Astrocyte (in vitro differentiated cells and primary cell): Measurements from ENCODE around the gene MBNL2. TPM values are rescaled to one million over a fixed set of nuclear protein-coding genes. Genes with fewer than 3 reads are reported as not detected.

Experiments
- DNase-seq: peaks from one replicate; pipeline ENCODE4 v3.0.0-alpha.2; 2010; ENCODE audit warnings: low read depth
- FAIRE-seq: peaks from 2 replicates; lab custom pipeline; 2011; peaks lifted over from hg19 to GRCh38; lab: Jason Lieb, UNC
- H2AFZ ChIP-seq: 2 replicates; pipeline ENCODE4 v1.6.0; 2012; ENCODE audit warnings: low read depth, low read length, inconsistent platforms
- H3K27ac ChIP-seq: 2 replicates; pipeline ENCODE4 v1.5.1; 2011; ENCODE audit warnings: low read depth, low read length, inconsistent platforms
- H3K27me3 ChIP-seq: 2 replicates; pipeline ENCODE4 v1.6.0; 2011; ENCODE audit warnings: low read length, inconsistent platforms; ENCODE audit not compliant: insufficient read depth
- H3K36me3 ChIP-seq: 2 replicates; pipeline ENCODE4 v1.5.1; 2011; ENCODE audit warnings: low read length, inconsistent platforms; ENCODE audit not compliant: insufficient read depth
- H3K4me1 ChIP-seq: 2 replicates; pipeline ENCODE4 v1.5.1; 2011; ENCODE audit warnings: low read length, inconsistent platforms; ENCODE audit not compliant: insufficient read depth
- H3K4me2 ChIP-seq: 2 replicates; pipeline ENCODE4 v1.6.0; 2012; ENCODE audit warnings: low read length, inconsistent platforms
- H3K4me3 ChIP-seq: 2 replicates; pipeline ENCODE4 v1.5.1; 2011; ENCODE audit warnings: low read depth, mild to moderate bottlenecking, low read length, inconsistent platforms; ENCODE audit not compliant: insufficient read depth
- H3K79me2 ChIP-seq: 2 replicates; pipeline ENCODE4 v1.6.0; 2012; ENCODE audit warnings: mild to moderate bottlenecking, low read length, inconsistent platforms; ENCODE audit not compliant: insufficient read depth
- H3K9ac ChIP-seq: 2 replicates; pipeline ENCODE4 v1.6.0; 2012; ENCODE audit warnings: mild to moderate bottlenecking, low read length, inconsistent platforms
- H3K9me3 ChIP-seq: 2 replicates; pipeline ENCODE4 v1.5.1; 2012; ENCODE audit warnings: low read depth, mild to moderate bottlenecking, low read length, inconsistent platforms; ENCODE audit not compliant: insufficient read depth
- H4K20me1 ChIP-seq: 2 replicates; pipeline ENCODE4 v1.6.0; 2012; ENCODE audit warnings: low read length, inconsistent platforms; ENCODE audit not compliant: insufficient read depth
- H3K27ac Mint-ChIP-seq: one replicate; pipeline ENCODE4 v1.8.0; 2021; ENCODE audit warnings: mild to moderate bottlenecking, mixed read lengths; ENCODE audit not compliant: unreplicated experiment
- H3K27me3 Mint-ChIP-seq: one replicate; pipeline ENCODE4 v1.8.0; 2021; ENCODE audit warnings: low read depth, mixed read lengths; ENCODE audit not compliant: unreplicated experiment
- H3K36me3 Mint-ChIP-seq: one replicate; pipeline ENCODE4 v1.8.0; 2021; ENCODE audit warnings: low read depth, mixed read lengths; ENCODE audit not compliant: unreplicated experiment
- H3K4me1 Mint-ChIP-seq: one replicate; pipeline ENCODE4 v1.8.0; 2021; ENCODE audit warnings: low read depth, mixed read lengths; ENCODE audit not compliant: unreplicated experiment
- H3K4me3 Mint-ChIP-seq: one replicate; pipeline ENCODE4 v1.8.0; 2021; ENCODE audit warnings: mild to moderate bottlenecking, moderate library complexity, mixed read lengths; ENCODE audit not compliant: unreplicated experiment
- H3K9me3 Mint-ChIP-seq: one replicate; pipeline ENCODE4 v1.8.0; 2021; ENCODE audit warnings: mild to moderate bottlenecking, mixed read lengths; ENCODE audit not compliant: unreplicated experiment
- EZH2 ChIP-seq: IDR thresholded peaks from 2 replicates; pipeline ENCODE4 v1.6.1; 2012; ENCODE audit warnings: mild to moderate bottlenecking, low read length, inconsistent platforms; ENCODE audit not compliant: insufficient read depth
- total RNA-seq: library from RNA; stranded (reverse); gene quantifications from 2 replicates; pipeline ENCODE4 v1.2.1, GENCODE V29; 2021
- TF ChIP-seq, protein P1 (sequence below): IDR thresholded peaks from 2 replicates; pipeline ENCODE4 v1.5.1; 2011; ENCODE audit warnings: low read depth, mild to moderate bottlenecking, inconsistent platforms, low read length, moderate library complexity; ENCODE audit not compliant: insufficient read depth

MBNL2 gene
- total RNA-seq, 1 donor from 2014 or later = 66.5 TPM

DNA sequence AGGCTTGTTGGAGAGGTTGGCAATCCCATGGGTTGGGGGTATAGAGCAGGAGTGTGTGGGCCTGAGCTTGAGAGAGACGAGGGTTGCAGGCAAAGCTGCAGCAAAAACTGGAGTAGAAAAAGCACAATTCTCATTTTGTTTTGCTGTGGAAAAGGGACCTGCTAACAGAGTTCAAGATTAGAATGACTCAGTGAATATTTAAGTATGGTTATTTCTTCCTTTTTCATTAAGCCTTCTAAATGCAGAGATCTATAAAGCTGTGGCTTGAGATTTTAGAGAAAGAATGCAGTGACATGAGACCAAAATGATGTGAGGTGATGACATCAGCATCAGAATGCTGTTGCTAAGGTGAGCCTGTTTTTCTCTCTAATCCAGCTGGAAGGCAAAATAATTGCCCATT lies 10.8 kb upstream of the MBNL2 start:
- Mint-ChIP-seq H3K27me3 (peaks cover 2% of the 10 kb centered on the region), H3K27ac (peak overlapping the region; percentile 95)
- TF ChIP-seq, protein P1, sequence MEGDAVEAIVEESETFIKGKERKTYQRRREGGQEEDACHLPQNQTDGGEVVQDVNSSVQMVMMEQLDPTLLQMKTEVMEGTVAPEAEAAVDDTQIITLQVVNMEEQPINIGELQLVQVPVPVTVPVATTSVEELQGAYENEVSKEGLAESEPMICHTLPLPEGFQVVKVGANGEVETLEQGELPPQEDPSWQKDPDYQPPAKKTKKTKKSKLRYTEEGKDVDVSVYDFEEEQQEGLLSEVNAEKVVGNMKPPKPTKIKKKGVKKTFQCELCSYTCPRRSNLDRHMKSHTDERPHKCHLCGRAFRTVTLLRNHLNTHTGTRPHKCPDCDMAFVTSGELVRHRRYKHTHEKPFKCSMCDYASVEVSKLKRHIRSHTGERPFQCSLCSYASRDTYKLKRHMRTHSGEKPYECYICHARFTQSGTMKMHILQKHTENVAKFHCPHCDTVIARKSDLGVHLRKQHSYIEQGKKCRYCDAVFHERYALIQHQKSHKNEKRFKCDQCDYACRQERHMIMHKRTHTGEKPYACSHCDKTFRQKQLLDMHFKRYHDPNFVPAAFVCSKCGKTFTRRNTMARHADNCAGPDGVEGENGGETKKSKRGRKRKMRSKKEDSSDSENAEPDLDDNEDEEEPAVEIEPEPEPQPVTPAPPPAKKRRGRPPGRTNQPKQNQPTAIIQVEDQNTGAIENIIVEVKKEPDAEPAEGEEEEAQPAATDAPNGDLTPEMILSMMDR = no peak
- TF ChIP-seq EZH2 = no peak

DNA sequence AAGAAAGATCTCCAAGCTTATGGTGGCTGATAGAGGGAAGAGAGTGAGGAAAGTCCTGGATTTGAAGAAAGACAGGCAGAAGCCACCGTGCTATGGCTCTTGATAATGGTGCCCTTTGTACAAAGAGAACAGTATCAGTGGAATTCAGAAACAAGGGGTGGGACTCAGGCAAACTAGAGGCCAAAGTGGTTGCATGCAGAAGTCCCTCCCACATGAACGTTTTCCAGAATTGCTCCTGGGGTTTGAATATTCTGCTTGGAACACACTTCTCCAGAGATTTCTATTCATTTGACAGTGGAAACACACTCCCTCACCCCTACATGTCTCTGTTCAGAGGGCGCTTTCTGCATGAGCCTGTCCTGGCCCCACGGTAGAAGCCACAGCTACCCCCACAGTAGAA lies 10.1 kb upstream of the MBNL2 start:
- Mint-ChIP-seq H3K36me3 (peaks cover 3% of the 10 kb centered on the region), H3K4me1 (peaks cover 20% of the 10 kb centered on the region), H3K27me3 (peaks cover 2% of the 10 kb centered on the region), H3K4me3 (no peak overlapping the region), H3K27ac (peak overlapping the region; percentile 95), H3K9me3 (peaks cover 2% of the 10 kb centered on the region)
- Histone ChIP-seq H3K79me2 (no peaks in the 10 kb centered on the region), H3K9me3 (no peaks in the 10 kb centered on the region), H3K9ac (peak overlapping the region; percentile 1), H3K27me3 (no peaks in the 10 kb centered on the region), H2AFZ (no peak overlapping the region), H3K27ac (no peak overlapping the region), H3K4me3 (no peak overlapping the region), H3K4me2 (no peak overlapping the region), H3K4me1 (peaks cover 4% of the 10 kb centered on the region), H4K20me1 (no peaks in the 10 kb centered on the region), H3K36me3 (no peaks in the 10 kb centered on the region)
- FAIRE-seq (no peak), DNase-seq (no peak)
- no peak for TF ChIP-seq EZH2
- TF ChIP-seq, protein P1 = no peak

More for the DNA sequence above, 10.8 kb upstream of the MBNL2 start:
- DNase-seq = peak; percentile 67
- no peaks in the 10 kb centered on the region for H3K79me2 ChIP-seq
- H3K36me3 ChIP-seq = no peaks in the 10 kb centered on the region
- H3K4me2 ChIP-seq = no peak overlapping the region
- no peak overlapping the region for H3K4me3 ChIP-seq
- H2AFZ ChIP-seq = no peak overlapping the region
- no peak overlapping the region for H3K4me3 Mint-ChIP-seq
- H3K4me1 Mint-ChIP-seq = peaks cover 22% of the 10 kb centered on the region
- H3K9me3 Mint-ChIP-seq = peaks cover 4% of the 10 kb centered on the region
- H3K27me3 ChIP-seq = no peaks in the 10 kb centered on the region
- H3K4me1 ChIP-seq = peaks cover 7% of the 10 kb centered on the region
- no peak overlapping the region for H3K27ac ChIP-seq
- H4K20me1 ChIP-seq = no peaks in the 10 kb centered on the region
- FAIRE-seq = no peak
- peaks cover 3% of the 10 kb centered on the region for H3K36me3 Mint-ChIP-seq
- no peak overlapping the region for H3K9ac ChIP-seq
- H3K9me3 ChIP-seq = no peaks in the 10 kb centered on the region

DNA sequence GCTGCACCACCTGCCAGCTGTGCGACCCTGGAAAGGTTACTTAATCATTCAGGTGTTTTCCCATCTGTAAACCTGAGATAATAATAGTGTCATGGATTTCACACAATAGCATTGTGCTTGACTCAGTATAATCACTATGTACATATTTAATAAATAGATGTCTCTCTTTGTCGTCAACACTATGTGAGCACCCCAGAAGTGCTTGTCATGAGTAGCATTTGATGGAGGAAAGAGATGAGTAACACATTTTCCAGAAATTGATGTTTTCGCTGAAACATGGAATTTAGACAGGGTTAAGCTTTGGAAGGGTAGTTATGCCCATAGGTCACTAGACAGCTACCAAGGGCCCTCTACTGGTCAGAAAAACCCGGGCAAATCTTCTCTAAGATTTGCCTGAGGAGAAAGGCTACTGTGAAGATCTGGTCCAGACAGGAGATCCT lies 9.5 kb upstream of the MBNL2 start:
- H3K79me2 ChIP-seq = no peaks in the 10 kb centered on the region
- H3K27me3 ChIP-seq = no peaks in the 10 kb centered on the region
- TF ChIP-seq EZH2 = no peak
- TF ChIP-seq, protein P1 = peak; percentile 52
- no peak overlapping the region for H3K4me3 ChIP-seq
- peaks cover 20% of the 10 kb centered on the region for H3K4me1 Mint-ChIP-seq
- H3K4me1 ChIP-seq = peaks cover 4% of the 10 kb centered on the region
- no peak overlapping the region for H3K4me2 ChIP-seq
- no peak for FAIRE-seq
- DNase-seq = no peak
- no peak overlapping the region for H3K9ac ChIP-seq
- peaks cover 2% of the 10 kb centered on the region for H3K27me3 Mint-ChIP-seq
- H4K20me1 ChIP-seq = no peaks in the 10 kb centered on the region
- no peak overlapping the region for H3K27ac ChIP-seq
- peaks cover 1% of the 10 kb centered on the region for H3K36me3 Mint-ChIP-seq
- no peak overlapping the region for H3K4me3 Mint-ChIP-seq
- no peak overlapping the region for H2AFZ ChIP-seq
- no peak overlapping the region for H3K27ac Mint-ChIP-seq
- H3K9me3 Mint-ChIP-seq = peaks cover under 1% of the 10 kb centered on the region
- no peaks in the 10 kb centered on the region for H3K9me3 ChIP-seq
- H3K36me3 ChIP-seq = no peaks in the 10 kb centered on the region
